ENCODE measurements around the gene RECQL5.

DNA sequence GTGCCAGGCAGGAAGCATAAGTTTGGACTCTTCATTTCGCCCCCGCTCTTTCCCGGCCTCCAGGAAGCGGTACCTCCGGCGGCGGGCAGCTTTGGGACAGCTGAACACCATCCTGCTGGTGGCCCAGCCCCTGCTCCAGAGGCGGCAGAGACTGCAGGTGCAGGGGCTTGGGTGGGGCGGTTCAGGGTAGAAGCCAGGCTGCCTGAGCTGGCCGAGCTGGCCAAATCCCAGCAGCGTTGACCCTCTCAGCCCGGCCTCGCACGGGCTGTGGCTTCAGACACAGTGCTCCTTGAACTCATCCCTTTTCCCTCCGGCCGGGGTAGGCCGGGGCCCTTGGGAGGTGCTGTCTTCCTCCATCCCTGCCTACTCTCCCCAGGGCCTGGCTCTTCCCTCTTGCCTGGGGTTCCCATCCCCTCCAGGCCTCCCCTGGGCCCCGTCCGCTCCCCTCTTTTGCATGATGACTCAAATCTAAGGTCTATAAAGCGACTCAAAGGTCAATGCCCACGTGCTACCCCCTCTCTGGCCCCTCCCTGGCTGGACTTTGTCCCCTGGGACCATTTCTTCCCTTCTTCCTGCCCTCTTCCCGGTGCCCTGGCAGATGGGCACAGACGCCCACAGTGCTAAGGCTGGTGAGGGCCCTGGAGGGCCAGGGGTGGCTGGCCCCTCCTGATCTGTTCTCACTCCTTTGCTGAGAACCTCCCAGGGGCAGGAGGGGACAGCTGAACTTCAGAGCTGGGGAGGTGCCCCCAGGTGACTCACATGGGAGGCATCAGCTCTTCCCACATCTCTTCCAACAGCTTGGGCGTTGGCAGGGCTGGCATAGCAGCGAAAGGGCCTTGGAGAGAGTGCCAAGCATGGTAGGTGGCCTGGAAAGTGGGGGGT, 56.6 kb downstream of the RECQL5 start:
- TF ChIP-seq CTCF (IDR thresholded peaks at IDR 0.05), result no peak
- no peak for TF ChIP-seq POLR2A (IDR thresholded peaks at IDR 0.05)
